Stimulated activated CD8-positive, alpha-beta memory T cell treated with anti-CD3 and anti-CD28 coated beads, Interleukin-15, amount 100 ng/mL, for 24 hours (primary cell): ENCODE measurements around the gene DIP2C.

Source experiments
- DNase-seq: peaks from one replicate; pipeline ENCODE4 v3.0.0-alpha.2; 2020; ENCODE audit warnings: low read depth

Gene DIP2C

GRCh38 chr10:297567-297966 lies 391.9 kb downstream of the DIP2C start:
- no peak for DNase-seq

GRCh38 chr10:293636-294035 lies 395.8 kb downstream of the DIP2C start:
- no peak for DNase-seq

- no peak for DNase-seq
Measured at GRCh38 chr10:290026-290725, 399.3 kb downstream of the DIP2C start.

GRCh38 chr10:289581-289980 lies 399.9 kb downstream of the DIP2C start:
- DNase-seq, result no peak

- no peak for DNase-seq
Measured at GRCh38 chr10:288316-289200, 400.9 kb downstream of the DIP2C start.

- DNase-seq, result no peak
Measured at GRCh38 chr10:287814-288213, 401.7 kb downstream of the DIP2C start.

- DNase-seq, result no peak
Measured at GRCh38 chr10:287026-287709, 402.3 kb downstream of the DIP2C start.

- DNase-seq, result no peak
Measured at GRCh38 chr10:285216-285615, 404.3 kb downstream of the DIP2C start.

GRCh38 chr10:283916-284356 lies 405.5 kb downstream of the DIP2C start:
- DNase-seq, result no peak

GRCh38 chr10:283140-283479 lies 406.4 kb downstream of the DIP2C start:
- no peak for DNase-seq

GRCh38 chr10:282294-283139 lies 407.0 kb downstream of the DIP2C start:
- DNase-seq, result no peak

- DNase-seq, result no peak
Measured at GRCh38 chr10:279655-280054, 409.8 kb downstream of the DIP2C start.

- no peak for DNase-seq
Measured at GRCh38 chr10:279232-279631, 410.2 kb downstream of the DIP2C start.

GRCh38 chr10:278707-279106 lies 410.8 kb downstream of the DIP2C start:
- DNase-seq, result no peak

GRCh38 chr10:277963-278362 lies 411.5 kb downstream of the DIP2C start:
- DNase-seq, result no peak

GRCh38 chr10:275680-276079 lies 413.8 kb downstream of the DIP2C start:
- DNase-seq, result no peak

GRCh38 chr10:274866-275265 lies 414.6 kb downstream of the DIP2C start:
- no peak for DNase-seq

- no peak for DNase-seq
Measured at GRCh38 chr10:273088-273487, 416.4 kb downstream of the DIP2C start.

GRCh38 chr10:271722-272121 lies 417.7 kb downstream of the DIP2C start:
- no peak for DNase-seq

- no peak for DNase-seq
Measured at GRCh38 chr10:271201-271600, 418.3 kb downstream of the DIP2C start.

GRCh38 chr10:269440-270074 lies 419.9 kb downstream of the DIP2C start:
- DNase-seq, result no peak
